Neural cell (in vitro differentiated cells): ENCODE measurements around the gene UPB1. TPM values are rescaled to one million over a fixed set of nuclear protein-coding genes. Genes with fewer than 3 reads are reported as not detected.

ENCODE experiments used
- H2AFZ ChIP-seq: fragments of 200-600, 300-800 bp; sonication (generic), shearing (Covaris generic); 2 replicates; pipeline ENCODE4 v1.6.0; 2014; ENCODE audit warnings: low read depth, mild to moderate bottlenecking, antibody characterized with exemption, low read length, moderate library complexity
- H3F3A ChIP-seq: fragments of 200-600 bp; shearing (Covaris generic); 2 replicates; pipeline ENCODE4 v1.6.1; 2016; ENCODE audit warnings: mild to moderate bottlenecking, moderate library complexity, mixed read lengths, antibody characterized with exemption, low read length; ENCODE audit not compliant: insufficient read depth, poor library complexity, severe bottlenecking
- H3K27ac ChIP-seq: fragments of 200-600, 300-800 bp; sonication (generic), shearing (Covaris generic); 2 replicates; pipeline ENCODE4 v1.5.1; 2014; ENCODE audit warnings: mild to moderate bottlenecking, low read length, moderate library complexity
- H3K27me3 ChIP-seq: fragments of 300-800, 200-600 bp; sonication (generic), shearing (Covaris generic); 2 replicates; pipeline ENCODE4 v1.6.0; 2014; ENCODE audit warnings: mild to moderate bottlenecking, low read depth, low read length, moderate library complexity; ENCODE audit not compliant: insufficient read depth
- H3K36me3 ChIP-seq: fragments of 300-800, 200-600 bp; sonication (generic), shearing (Covaris generic); 2 replicates; pipeline ENCODE4 v1.5.1; 2014; ENCODE audit warnings: mild to moderate bottlenecking, antibody characterized with exemption, low read length, moderate library complexity; ENCODE audit not compliant: insufficient read depth
- H3K4me2 ChIP-seq: fragments of 300-800, 200-600 bp; sonication (generic), shearing (Covaris generic); 2 replicates; pipeline ENCODE4 v1.6.0; 2014; ENCODE audit warnings: mild to moderate bottlenecking, low read length
- H3K4me3 ChIP-seq: fragments of 300-800, 200-600 bp; sonication (generic), shearing (Covaris generic); 2 replicates; pipeline ENCODE4 v1.5.1; 2014; ENCODE audit warnings: mild to moderate bottlenecking, low read length, moderate library complexity
- H3K79me2 ChIP-seq: fragments of 200-600 bp; shearing (Covaris generic); replicated peaks from 2 replicates; pipeline ENCODE4 v1.6.0; 2014; ENCODE audit warnings: mild to moderate bottlenecking, low read length, moderate library complexity; ENCODE audit not compliant: insufficient read depth
- H3K9ac ChIP-seq: fragments of 300-800, 200-600 bp; sonication (generic), shearing (Covaris generic); 2 replicates; pipeline ENCODE4 v1.6.1; 2016; ENCODE audit warnings: mild to moderate bottlenecking, low read length, mixed read lengths
- H3K9me2 ChIP-seq: fragments of 200-600 bp; shearing (Covaris generic); 2 replicates; pipeline ENCODE4 v1.6.1; 2016; ENCODE audit warnings: mild to moderate bottlenecking, low read length, mixed read lengths; ENCODE audit not compliant: insufficient read depth
- H3K9me3 ChIP-seq: fragments of 200-600, 300-800 bp; sonication (generic), shearing (Covaris generic); 2 replicates; pipeline ENCODE4 v1.6.1; 2016; ENCODE audit warnings: mild to moderate bottlenecking, mixed run types, low read length, moderate library complexity, mixed read lengths
- H4K20me1 ChIP-seq: fragments of 200-600 bp; shearing (Covaris generic); 2 replicates; pipeline ENCODE4 v1.6.1; 2016; ENCODE audit warnings: mild to moderate bottlenecking, mixed run types; ENCODE audit not compliant: insufficient read depth
- EP300 ChIP-seq: fragments of 450-650 bp; conservative IDR thresholded peaks from 2 replicates; pipeline ENCODE4 v1.6.1; 2014; ENCODE audit warnings: antibody characterized with exemption, mild to moderate bottlenecking, moderate library complexity; ENCODE audit not compliant: poor library complexity, severe bottlenecking
- EZH2 ChIP-seq: fragments of 200-600, 300-800 bp; shearing (Covaris generic), sonication (generic); IDR thresholded peaks from 2 replicates; pipeline ENCODE4 v1.6.1; 2014; ENCODE audit warnings: antibody characterized with exemption, low read length, borderline replicate concordance, mild to moderate bottlenecking; ENCODE audit not compliant: insufficient read depth, poor library complexity, severe bottlenecking
- MXI1 ChIP-seq: fragments of 450-650 bp; conservative IDR thresholded peaks from 2 replicates; pipeline ENCODE4 v1.6.1; 2014; ENCODE audit warnings: antibody characterized with exemption, mild to moderate bottlenecking; ENCODE audit not compliant: poor library complexity, severe bottlenecking
- RAD21 ChIP-seq: fragments of 450-650 bp; conservative IDR thresholded peaks from 2 replicates; pipeline ENCODE4 v1.6.1; 2014; ENCODE audit warnings: antibody characterized with exemption, mild to moderate bottlenecking, moderate library complexity
- TAF1 ChIP-seq: IDR thresholded peaks from 2 replicates; pipeline ENCODE4 v1.6.1; 2012; ENCODE audit warnings: low read depth
- polyA plus RNA-seq: library from polyadenylated mRNA; depleted of rRNA; stranded (reverse); fragments of >200 nt; gene quantifications from 2 replicates; pipeline ENCODE4 v1.2.3, GENCODE V29; 2014
- TF ChIP-seq, protein P1 (sequence below): IDR thresholded peaks from 2 replicates; pipeline ENCODE4 v1.6.1; 2012; ENCODE audit warnings: borderline replicate concordance
- TF ChIP-seq, protein P2 (sequence below): fragments of 450-650 bp; IDR thresholded peaks from 2 replicates; pipeline ENCODE4 v1.5.1; 2014; ENCODE audit warnings: antibody characterized with exemption, mild to moderate bottlenecking, moderate library complexity; ENCODE audit not compliant: poor library complexity, severe bottlenecking

The UPB1 gene
- polyA plus RNA-seq, 1 donor from 2014 or later, result 0.12 TPM

GRCh38 chr22:24543679-24544243, 48.6 kb downstream of the UPB1 start:
- Histone ChIP-seq H2AFZ (no peak overlapping the region), H4K20me1 (no peaks in the 10 kb centered on the region), H3K36me3 (peaks cover 4% of the 10 kb centered on the region), H3K9ac (no peak overlapping the region), H3K9me3 (no peaks in the 10 kb centered on the region), H3K4me2 (no peak overlapping the region), H3K27ac (no peak overlapping the region), H3K4me3 (no peak overlapping the region), H3K79me2 (no peaks in the 10 kb centered on the region), H3K9me2 (no peaks in the 10 kb centered on the region), H3F3A (no peaks in the 10 kb centered on the region), H3K27me3 (no peaks in the 10 kb centered on the region)
- TF ChIP-seq EP300 (no peak), TAF1 (no peak), RAD21 (no peak), EZH2 (no peak), MXI1 (no peak)
- TF ChIP-seq, protein P1, sequence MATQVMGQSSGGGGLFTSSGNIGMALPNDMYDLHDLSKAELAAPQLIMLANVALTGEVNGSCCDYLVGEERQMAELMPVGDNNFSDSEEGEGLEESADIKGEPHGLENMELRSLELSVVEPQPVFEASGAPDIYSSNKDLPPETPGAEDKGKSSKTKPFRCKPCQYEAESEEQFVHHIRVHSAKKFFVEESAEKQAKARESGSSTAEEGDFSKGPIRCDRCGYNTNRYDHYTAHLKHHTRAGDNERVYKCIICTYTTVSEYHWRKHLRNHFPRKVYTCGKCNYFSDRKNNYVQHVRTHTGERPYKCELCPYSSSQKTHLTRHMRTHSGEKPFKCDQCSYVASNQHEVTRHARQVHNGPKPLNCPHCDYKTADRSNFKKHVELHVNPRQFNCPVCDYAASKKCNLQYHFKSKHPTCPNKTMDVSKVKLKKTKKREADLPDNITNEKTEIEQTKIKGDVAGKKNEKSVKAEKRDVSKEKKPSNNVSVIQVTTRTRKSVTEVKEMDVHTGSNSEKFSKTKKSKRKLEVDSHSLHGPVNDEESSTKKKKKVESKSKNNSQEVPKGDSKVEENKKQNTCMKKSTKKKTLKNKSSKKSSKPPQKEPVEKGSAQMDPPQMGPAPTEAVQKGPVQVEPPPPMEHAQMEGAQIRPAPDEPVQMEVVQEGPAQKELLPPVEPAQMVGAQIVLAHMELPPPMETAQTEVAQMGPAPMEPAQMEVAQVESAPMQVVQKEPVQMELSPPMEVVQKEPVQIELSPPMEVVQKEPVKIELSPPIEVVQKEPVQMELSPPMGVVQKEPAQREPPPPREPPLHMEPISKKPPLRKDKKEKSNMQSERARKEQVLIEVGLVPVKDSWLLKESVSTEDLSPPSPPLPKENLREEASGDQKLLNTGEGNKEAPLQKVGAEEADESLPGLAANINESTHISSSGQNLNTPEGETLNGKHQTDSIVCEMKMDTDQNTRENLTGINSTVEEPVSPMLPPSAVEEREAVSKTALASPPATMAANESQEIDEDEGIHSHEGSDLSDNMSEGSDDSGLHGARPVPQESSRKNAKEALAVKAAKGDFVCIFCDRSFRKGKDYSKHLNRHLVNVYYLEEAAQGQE, result no peak
- TF ChIP-seq, protein P2, sequence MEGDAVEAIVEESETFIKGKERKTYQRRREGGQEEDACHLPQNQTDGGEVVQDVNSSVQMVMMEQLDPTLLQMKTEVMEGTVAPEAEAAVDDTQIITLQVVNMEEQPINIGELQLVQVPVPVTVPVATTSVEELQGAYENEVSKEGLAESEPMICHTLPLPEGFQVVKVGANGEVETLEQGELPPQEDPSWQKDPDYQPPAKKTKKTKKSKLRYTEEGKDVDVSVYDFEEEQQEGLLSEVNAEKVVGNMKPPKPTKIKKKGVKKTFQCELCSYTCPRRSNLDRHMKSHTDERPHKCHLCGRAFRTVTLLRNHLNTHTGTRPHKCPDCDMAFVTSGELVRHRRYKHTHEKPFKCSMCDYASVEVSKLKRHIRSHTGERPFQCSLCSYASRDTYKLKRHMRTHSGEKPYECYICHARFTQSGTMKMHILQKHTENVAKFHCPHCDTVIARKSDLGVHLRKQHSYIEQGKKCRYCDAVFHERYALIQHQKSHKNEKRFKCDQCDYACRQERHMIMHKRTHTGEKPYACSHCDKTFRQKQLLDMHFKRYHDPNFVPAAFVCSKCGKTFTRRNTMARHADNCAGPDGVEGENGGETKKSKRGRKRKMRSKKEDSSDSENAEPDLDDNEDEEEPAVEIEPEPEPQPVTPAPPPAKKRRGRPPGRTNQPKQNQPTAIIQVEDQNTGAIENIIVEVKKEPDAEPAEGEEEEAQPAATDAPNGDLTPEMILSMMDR, result no peak

- Histone ChIP-seq H4K20me1 (no peaks in the 10 kb centered on the region), H3K79me2 (peaks cover 15% of the 10 kb centered on the region), H3K36me3 (peaks cover 4% of the 10 kb centered on the region)
Measured at GRCh38 chr22:24548812-24549211, 53.7 kb downstream of the UPB1 start.

More at GRCh38 chr22:24548812-24549211, 53.7 kb downstream of the UPB1 start:
- Histone ChIP-seq H2AFZ (no peak overlapping the region), H3K4me3 (no peak overlapping the region), H3F3A (no peaks in the 10 kb centered on the region), H3K27ac (no peak overlapping the region), H3K9ac (no peak overlapping the region), H3K9me2 (no peaks in the 10 kb centered on the region), H3K27me3 (no peaks in the 10 kb centered on the region), H3K4me2 (no peak overlapping the region), H3K9me3 (no peaks in the 10 kb centered on the region)
- TF ChIP-seq, protein P1, result no peak
- TF ChIP-seq MXI1 (no peak), TAF1 (no peak), RAD21 (no peak)
